Muscle layer of colon (tissue), 2 donors: Measurements from ENCODE around the gene ANAPC16.
A peak's percentile ranks its signal among the peaks of the same experiment; 100 is the strongest.
"Not testable (repeated sequence)": the region's sequence is repeated elsewhere in the genome, so short reads cannot be mapped to it uniquely, and the experiment has no call there.

Experiments used
- H3K27ac ChIP-seq: one replicate; pipeline ENCODE4 v1.7.0; 2013; ENCODE audit warnings: low read depth, mild to moderate bottlenecking, low read length, moderate library complexity
- H3K27me3 ChIP-seq, 2 donors: one replicate each; pipeline ENCODE4 v1.7.0; 2013; ENCODE audit warnings: low read length in 2 of 2, mild to moderate bottlenecking in 2 of 2; ENCODE audit not compliant: insufficient read depth in 2 of 2, control insufficient read depth in 1 of 2
- H3K36me3 ChIP-seq: one replicate; pipeline ENCODE4 v1.7.0; 2013; ENCODE audit warnings: mild to moderate bottlenecking, low read length; ENCODE audit not compliant: insufficient read depth
- H3K4me1 ChIP-seq: one replicate; pipeline ENCODE4 v1.7.0; 2013; ENCODE audit warnings: mild to moderate bottlenecking, low read length; ENCODE audit not compliant: insufficient read depth
- H3K4me3 ChIP-seq, 2 donors: one replicate each; pipeline ENCODE4 v1.7.0; 2013; ENCODE audit warnings: low read length in 2 of 2, low read depth in 1 of 2, mild to moderate bottlenecking in 1 of 2, moderate library complexity in 1 of 2
- H3K9ac ChIP-seq: one replicate; pipeline ENCODE4 v1.7.0; 2013; ENCODE audit warnings: low read length
- H3K9me3 ChIP-seq: one replicate; pipeline ENCODE4 v1.7.0; 2013; ENCODE audit warnings: mild to moderate bottlenecking, low read length
- donor health status: abdominal sarcoma.
- donor health status: Adenocarcinoma of cecum.

Gene ANAPC16

GRCh38 chr10:72248468-72249151 is 32.8 kb downstream of the ANAPC16 start:
- Histone ChIP-seq H3K4me1 (peaks cover 69% of the 10 kb centered on the region), H3K36me3 (no peaks in the 10 kb centered on the region), H3K9ac (peak overlapping the region; percentile 21), H3K27me3 (no peaks in the 10 kb centered on the region), H3K27ac (peak overlapping the region; percentile 91), H3K9me3 (no peaks in the 10 kb centered on the region), H3K4me3 (peak overlapping the region in 1 of 2 donors; percentile 12)

- H3K4me3 ChIP-seq = peak overlapping the region in 1 of 2 donors; percentile 12
- H3K27me3 ChIP-seq = not testable (repeated sequence)
Observed at GRCh38 chr10:72249176-72249862, 33.5 kb downstream of the ANAPC16 start.

GRCh38 chr10:72250666-72251065 is 34.9 kb downstream of the ANAPC16 start:
- Histone ChIP-seq H3K4me1 (peaks cover 72% of the 10 kb centered on the region), H3K36me3 (no peaks in the 10 kb centered on the region), H3K27ac (no peak overlapping the region), H3K4me3 (no peak overlapping the region), H3K27me3 (no peaks in the 10 kb centered on the region), H3K9ac (no peak overlapping the region), H3K9me3 (no peaks in the 10 kb centered on the region)

More at GRCh38 chr10:72249176-72249862, 33.5 kb downstream of the ANAPC16 start:
- peaks cover 69% of the 10 kb centered on the region for H3K4me1 ChIP-seq
- H3K9ac ChIP-seq, H3K9me3 ChIP-seq, H3K36me3 ChIP-seq: not testable (repeated sequence)
- peak overlapping the region; percentile 91 for H3K27ac ChIP-seq

GRCh38 chr10:72251635-72252034 is 35.8 kb downstream of the ANAPC16 start:
- no peak overlapping the region for H3K27ac ChIP-seq
- H3K4me3 ChIP-seq = no peak overlapping the region
- no peaks in the 10 kb centered on the region for H3K27me3 ChIP-seq
- H3K9ac ChIP-seq = no peak overlapping the region
- no peaks in the 10 kb centered on the region for H3K9me3 ChIP-seq
- H3K36me3 ChIP-seq = no peaks in the 10 kb centered on the region
- H3K4me1 ChIP-seq = peaks cover 71% of the 10 kb centered on the region

- Histone ChIP-seq H3K4me1 (peaks cover 61% of the 10 kb centered on the region), H3K9ac (no peak overlapping the region)
Observed at GRCh38 chr10:72252972-72253371, 37.2 kb downstream of the ANAPC16 start.

GRCh38 chr10:72253578-72253977 is 37.8 kb downstream of the ANAPC16 start:
- H3K27me3 ChIP-seq = no peaks in the 10 kb centered on the region
- H3K27ac ChIP-seq = no peak overlapping the region
- no peak overlapping the region for H3K4me3 ChIP-seq
- no peak overlapping the region for H3K9ac ChIP-seq
- no peaks in the 10 kb centered on the region for H3K9me3 ChIP-seq
- H3K4me1 ChIP-seq = peaks cover 55% of the 10 kb centered on the region
- H3K36me3 ChIP-seq = no peaks in the 10 kb centered on the region

More at GRCh38 chr10:72252972-72253371, 37.2 kb downstream of the ANAPC16 start:
- Histone ChIP-seq H3K36me3 (no peaks in the 10 kb centered on the region), H3K27me3 (no peaks in the 10 kb centered on the region), H3K4me3 (no peak overlapping the region), H3K27ac (peak overlapping the region; percentile 31), H3K9me3 (no peaks in the 10 kb centered on the region)

GRCh38 chr10:72254813-72255568 is 39.2 kb downstream of the ANAPC16 start:
- peaks cover 54% of the 10 kb centered on the region for H3K4me1 ChIP-seq
- H3K27ac ChIP-seq = peak overlapping the region; percentile 73

GRCh38 chr10:72255977-72256729 is 40.3 kb downstream of the ANAPC16 start:
- Histone ChIP-seq H3K27me3 (no peaks in the 10 kb centered on the region), H3K9ac (no peak overlapping the region), H3K9me3 (no peaks in the 10 kb centered on the region), H3K4me3 (no peak overlapping the region), H3K36me3 (no peaks in the 10 kb centered on the region), H3K27ac (peak overlapping the region; percentile 67), H3K4me1 (peaks cover 54% of the 10 kb centered on the region)

More at GRCh38 chr10:72254813-72255568, 39.2 kb downstream of the ANAPC16 start:
- H3K36me3 ChIP-seq = no peaks in the 10 kb centered on the region
- H3K4me3 ChIP-seq = no peak overlapping the region
- no peaks in the 10 kb centered on the region for H3K27me3 ChIP-seq
- H3K9ac ChIP-seq = peak overlapping the region; percentile 7
- no peaks in the 10 kb centered on the region for H3K9me3 ChIP-seq

- H3K36me3 ChIP-seq = no peaks in the 10 kb centered on the region
- H3K4me3 ChIP-seq = no peak overlapping the region
- H3K9ac ChIP-seq = no peak overlapping the region
- H3K4me1 ChIP-seq = peaks cover 59% of the 10 kb centered on the region
- no peaks in the 10 kb centered on the region for H3K9me3 ChIP-seq
- peak overlapping the region; percentile 58 for H3K27ac ChIP-seq
- no peaks in the 10 kb centered on the region for H3K27me3 ChIP-seq
Observed at GRCh38 chr10:72257051-72257892, 41.5 kb downstream of the ANAPC16 start.

GRCh38 chr10:72258617-72259016 is 42.8 kb downstream of the ANAPC16 start:
- Histone ChIP-seq H3K4me3 (no peak overlapping the region), H3K27ac (peak overlapping the region; percentile 49), H3K27me3 (no peaks in the 10 kb centered on the region), H3K4me1 (peaks cover 49% of the 10 kb centered on the region), H3K9ac (no peak overlapping the region), H3K36me3 (no peaks in the 10 kb centered on the region), H3K9me3 (no peaks in the 10 kb centered on the region)
